ENCODE results near the gene KDM5C. TPM values are rescaled to one million over a fixed set of nuclear protein-coding genes. Genes with fewer than 3 reads are reported as not detected.

Gene KDM5C
- total RNA-seq, 2 experiments from 2014 or later, result 236 to 237 TPM

DNA sequence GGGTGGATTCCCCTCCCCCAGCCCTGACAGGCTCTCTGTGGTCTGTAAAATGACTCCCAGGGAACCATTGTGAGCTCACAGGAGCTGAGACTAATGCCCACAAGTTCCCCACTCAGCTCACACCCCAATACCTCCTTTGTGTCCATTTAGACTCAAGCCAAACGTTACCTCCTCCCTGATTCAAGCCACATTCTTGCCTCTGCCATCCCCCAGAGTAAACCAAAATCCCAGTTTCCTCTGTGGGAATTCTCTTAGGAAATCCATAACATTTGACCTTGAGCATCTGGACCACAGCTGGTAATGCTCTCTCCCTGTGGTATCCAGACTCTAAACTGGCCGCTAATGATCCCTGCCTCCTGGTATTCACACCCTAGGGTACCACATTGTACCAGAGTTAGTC, 26.3 kb upstream of the KDM5C start:
- Mint-ChIP-seq H3K4me3 (no peak overlapping the region), H3K27me3 (no peaks in the 10 kb centered on the region), H3K9me3 (no peaks in the 10 kb centered on the region), H3K4me1 (ENCODE audit: low read depth) (no peaks in the 10 kb centered on the region), H3K27ac (no peak overlapping the region), H3K36me3 (ENCODE audit: low read depth) (no peaks in the 10 kb centered on the region)
- Histone ChIP-seq H3K27ac (ENCODE audit: low read depth in 1 of 2, low read length in 2 of 2) (no peak overlapping the region), H3K4me1 (ENCODE audit: insufficient read depth, low read length) (no peaks in the 10 kb centered on the region), H3K9me3 (ENCODE audit: control insufficient read depth in 1 of 2, insufficient read depth in 1 of 2, low read length in 2 of 2) (no peaks in the 10 kb centered on the region), H3K4me3 (ENCODE audit: low read length) (no peak overlapping the region), H3K36me3 (ENCODE audit: insufficient read depth, low read length) (no peaks in the 10 kb centered on the region), H3K27me3 (ENCODE audit: control insufficient read depth in 1 of 2, insufficient read depth in 2 of 2, low read length in 2 of 2) (no peaks in the 10 kb centered on the region)
- TF ChIP-seq, protein P1, sequence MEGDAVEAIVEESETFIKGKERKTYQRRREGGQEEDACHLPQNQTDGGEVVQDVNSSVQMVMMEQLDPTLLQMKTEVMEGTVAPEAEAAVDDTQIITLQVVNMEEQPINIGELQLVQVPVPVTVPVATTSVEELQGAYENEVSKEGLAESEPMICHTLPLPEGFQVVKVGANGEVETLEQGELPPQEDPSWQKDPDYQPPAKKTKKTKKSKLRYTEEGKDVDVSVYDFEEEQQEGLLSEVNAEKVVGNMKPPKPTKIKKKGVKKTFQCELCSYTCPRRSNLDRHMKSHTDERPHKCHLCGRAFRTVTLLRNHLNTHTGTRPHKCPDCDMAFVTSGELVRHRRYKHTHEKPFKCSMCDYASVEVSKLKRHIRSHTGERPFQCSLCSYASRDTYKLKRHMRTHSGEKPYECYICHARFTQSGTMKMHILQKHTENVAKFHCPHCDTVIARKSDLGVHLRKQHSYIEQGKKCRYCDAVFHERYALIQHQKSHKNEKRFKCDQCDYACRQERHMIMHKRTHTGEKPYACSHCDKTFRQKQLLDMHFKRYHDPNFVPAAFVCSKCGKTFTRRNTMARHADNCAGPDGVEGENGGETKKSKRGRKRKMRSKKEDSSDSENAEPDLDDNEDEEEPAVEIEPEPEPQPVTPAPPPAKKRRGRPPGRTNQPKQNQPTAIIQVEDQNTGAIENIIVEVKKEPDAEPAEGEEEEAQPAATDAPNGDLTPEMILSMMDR (IDR thresholded peaks at IDR 0.05), result no peak
- POLR2A ChIA-PET, result no interaction called here
- CTCF ChIA-PET, result no interaction called here
- DNase-seq, result no peak
- intact Hi-C loops (cut with DNase I, micrococcal nuclease), result no loop called here
- ATAC-seq (ENCODE audit: poor library complexity), result no peak

DNA sequence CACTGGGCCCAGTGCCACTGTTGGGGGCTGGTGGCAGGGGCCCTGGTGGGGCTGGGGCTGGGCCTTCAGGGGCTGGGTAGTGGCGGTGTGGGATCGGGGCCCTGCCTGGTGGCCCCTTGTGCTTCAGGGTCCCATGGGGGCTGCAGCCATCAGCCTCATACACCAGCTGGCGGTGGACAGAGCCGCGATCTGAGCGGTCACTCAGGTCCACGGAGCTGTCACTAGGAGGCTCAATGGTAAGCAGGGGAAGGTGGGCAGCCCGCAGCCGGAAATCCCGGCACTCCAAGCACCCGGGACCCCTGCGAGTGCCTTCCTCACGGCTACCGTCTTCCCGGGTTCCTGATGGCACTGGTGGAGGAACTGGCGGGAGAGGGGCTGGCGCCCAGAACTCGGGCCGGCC, 25.5 kb upstream of the KDM5C start:
- Mint-ChIP-seq H3K27ac (no peak overlapping the region), H3K9me3 (no peaks in the 10 kb centered on the region), H3K4me3 (no peak overlapping the region), H3K27me3 (no peaks in the 10 kb centered on the region), H3K36me3 (ENCODE audit: low read depth) (no peaks in the 10 kb centered on the region), H3K4me1 (ENCODE audit: low read depth) (no peaks in the 10 kb centered on the region)
- Histone ChIP-seq H3K36me3 (ENCODE audit: insufficient read depth, low read length) (no peaks in the 10 kb centered on the region), H3K4me1 (ENCODE audit: insufficient read depth, low read length) (no peaks in the 10 kb centered on the region), H3K9me3 (ENCODE audit: control insufficient read depth in 1 of 2, insufficient read depth in 1 of 2, low read length in 2 of 2) (no peaks in the 10 kb centered on the region), H3K4me3 (ENCODE audit: low read length) (no peak overlapping the region), H3K27ac (ENCODE audit: low read depth in 1 of 2, low read length in 2 of 2) (no peak overlapping the region), H3K27me3 (ENCODE audit: control insufficient read depth in 1 of 2, insufficient read depth in 2 of 2, low read length in 2 of 2) (no peaks in the 10 kb centered on the region)
- DNase-seq (no peak), ATAC-seq (ENCODE audit: poor library complexity) (no peak)
- TF ChIP-seq, protein P1 (IDR thresholded peaks at IDR 0.05), result no peak
- ChIA-PET CTCF (no interaction called here), POLR2A (no interaction called here)
- intact Hi-C loops (cut with DNase I, micrococcal nuclease), result no loop called here

DNA sequence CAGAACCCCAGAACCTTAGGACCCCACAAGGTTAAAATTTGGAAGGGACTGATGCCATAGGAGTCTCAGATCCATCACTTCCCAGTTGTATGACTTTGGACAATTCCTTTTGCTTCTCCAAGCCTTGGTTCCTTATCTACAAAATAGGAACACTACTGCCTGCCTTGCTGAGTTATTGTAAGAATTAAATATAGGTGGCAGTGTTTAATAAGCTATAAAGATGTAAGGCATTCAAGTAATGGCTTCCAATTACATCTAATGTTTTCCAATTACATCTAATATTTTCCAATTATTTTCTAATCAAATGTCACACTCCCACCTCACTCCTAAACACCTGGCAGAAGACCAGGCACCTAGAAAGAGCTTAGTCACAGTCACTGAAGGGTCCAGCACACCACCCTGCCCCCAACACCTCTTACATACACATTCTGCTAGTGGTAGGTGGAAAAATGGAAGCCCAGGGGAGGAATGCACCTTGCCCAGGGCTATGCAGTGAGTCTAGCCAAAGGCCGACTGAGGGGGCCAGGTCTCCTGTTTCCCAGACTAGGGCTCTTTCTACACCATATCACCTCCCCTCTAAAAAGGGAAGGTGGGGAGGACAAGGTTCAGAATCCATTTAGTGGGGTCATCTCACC, 24.5 kb upstream of the KDM5C start:
- CTCF ChIA-PET, result no interaction called here

More for the DNA sequence above, 24.5 kb upstream of the KDM5C start:
- Histone ChIP-seq H3K4me3 (ENCODE audit: low read length) (no peak overlapping the region), H3K27me3 (ENCODE audit: control insufficient read depth in 1 of 2, insufficient read depth in 2 of 2, low read length in 2 of 2) (no peaks in the 10 kb centered on the region), H3K27ac (ENCODE audit: low read depth in 1 of 2, low read length in 2 of 2) (no peak overlapping the region), H3K36me3 (ENCODE audit: insufficient read depth, low read length) (no peaks in the 10 kb centered on the region), H3K9me3 (ENCODE audit: control insufficient read depth in 1 of 2, insufficient read depth in 1 of 2, low read length in 2 of 2) (no peaks in the 10 kb centered on the region), H3K4me1 (ENCODE audit: insufficient read depth, low read length) (no peaks in the 10 kb centered on the region)
- no peak overlapping the region for H3K4me3 Mint-ChIP-seq
- POLR2A ChIA-PET, result no interaction called here
- DNase-seq, result no peak
- H3K36me3 Mint-ChIP-seq (ENCODE audit: low read depth), result no peaks in the 10 kb centered on the region
- TF ChIP-seq, protein P1 (IDR thresholded peaks at IDR 0.05), result no peak
- no peak overlapping the region for H3K27ac Mint-ChIP-seq
- no peaks in the 10 kb centered on the region for H3K27me3 Mint-ChIP-seq
- no peak for ATAC-seq (ENCODE audit: poor library complexity)
- intact Hi-C loops (cut with DNase I, micrococcal nuclease), result no loop called here
- no peaks in the 10 kb centered on the region for H3K4me1 Mint-ChIP-seq (ENCODE audit: low read depth)
- no peaks in the 10 kb centered on the region for H3K9me3 Mint-ChIP-seq

All from CD4-positive, alpha-beta T cell (primary cell).